Measurements from ENCODE around the gene CLDN8.

DNA sequence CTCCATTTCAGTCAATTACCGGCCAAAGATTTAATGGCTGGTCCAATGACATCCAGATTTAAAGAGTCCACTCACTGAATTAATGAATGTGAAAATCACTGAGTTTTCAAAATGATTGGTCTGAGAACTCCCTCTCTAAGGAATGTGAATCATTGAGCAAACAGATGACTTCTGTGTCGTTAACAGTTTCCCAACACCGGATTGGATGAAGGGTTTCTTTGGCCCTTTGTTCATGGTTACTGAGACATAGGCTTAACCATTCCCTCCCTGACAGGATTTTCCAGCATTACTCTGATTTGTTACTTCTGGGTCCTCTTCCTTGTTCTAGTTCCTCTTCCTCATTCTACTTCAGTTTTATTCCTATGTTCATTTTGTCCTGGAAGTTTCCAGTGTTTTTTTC is 47.8 kb downstream of the CLDN8 start:
- TF ChIP-seq RAD21 (IDR thresholded peaks at IDR 0.05; ENCODE audit: low read depth) (no peak), EGR1 (IDR thresholded peaks at IDR 0.05) (no peak), EP300 (IDR thresholded peaks at IDR 0.05; ENCODE audit: borderline replicate concordance) (no peak), FOXM1 (IDR thresholded peaks at IDR 0.05; ENCODE audit: borderline replicate concordance, low read depth) (no peak), TAF1 (IDR thresholded peaks at IDR 0.05; ENCODE audit: low read depth) (no peak), YY1 (IDR thresholded peaks at IDR 0.05; ENCODE audit: low read depth) (no peak)
- TF ChIP-seq, protein P1, sequence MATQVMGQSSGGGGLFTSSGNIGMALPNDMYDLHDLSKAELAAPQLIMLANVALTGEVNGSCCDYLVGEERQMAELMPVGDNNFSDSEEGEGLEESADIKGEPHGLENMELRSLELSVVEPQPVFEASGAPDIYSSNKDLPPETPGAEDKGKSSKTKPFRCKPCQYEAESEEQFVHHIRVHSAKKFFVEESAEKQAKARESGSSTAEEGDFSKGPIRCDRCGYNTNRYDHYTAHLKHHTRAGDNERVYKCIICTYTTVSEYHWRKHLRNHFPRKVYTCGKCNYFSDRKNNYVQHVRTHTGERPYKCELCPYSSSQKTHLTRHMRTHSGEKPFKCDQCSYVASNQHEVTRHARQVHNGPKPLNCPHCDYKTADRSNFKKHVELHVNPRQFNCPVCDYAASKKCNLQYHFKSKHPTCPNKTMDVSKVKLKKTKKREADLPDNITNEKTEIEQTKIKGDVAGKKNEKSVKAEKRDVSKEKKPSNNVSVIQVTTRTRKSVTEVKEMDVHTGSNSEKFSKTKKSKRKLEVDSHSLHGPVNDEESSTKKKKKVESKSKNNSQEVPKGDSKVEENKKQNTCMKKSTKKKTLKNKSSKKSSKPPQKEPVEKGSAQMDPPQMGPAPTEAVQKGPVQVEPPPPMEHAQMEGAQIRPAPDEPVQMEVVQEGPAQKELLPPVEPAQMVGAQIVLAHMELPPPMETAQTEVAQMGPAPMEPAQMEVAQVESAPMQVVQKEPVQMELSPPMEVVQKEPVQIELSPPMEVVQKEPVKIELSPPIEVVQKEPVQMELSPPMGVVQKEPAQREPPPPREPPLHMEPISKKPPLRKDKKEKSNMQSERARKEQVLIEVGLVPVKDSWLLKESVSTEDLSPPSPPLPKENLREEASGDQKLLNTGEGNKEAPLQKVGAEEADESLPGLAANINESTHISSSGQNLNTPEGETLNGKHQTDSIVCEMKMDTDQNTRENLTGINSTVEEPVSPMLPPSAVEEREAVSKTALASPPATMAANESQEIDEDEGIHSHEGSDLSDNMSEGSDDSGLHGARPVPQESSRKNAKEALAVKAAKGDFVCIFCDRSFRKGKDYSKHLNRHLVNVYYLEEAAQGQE (IDR thresholded peaks at IDR 0.05; ENCODE audit: low read depth): no peak
- TF ChIP-seq, protein P2, sequence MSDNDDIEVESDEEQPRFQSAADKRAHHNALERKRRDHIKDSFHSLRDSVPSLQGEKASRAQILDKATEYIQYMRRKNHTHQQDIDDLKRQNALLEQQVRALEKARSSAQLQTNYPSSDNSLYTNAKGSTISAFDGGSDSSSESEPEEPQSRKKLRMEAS (IDR thresholded peaks at IDR 0.05): no peak

Measured in Ishikawa (cell line).